SKM-1 (cell line): ENCODE results near the gene DHRS3.

Experiments
- DNase-seq: peaks from one replicate; lab custom pipeline; 2025; ENCODE audit not compliant: unreplicated experiment; lab: John Stamatoyannopoulos, UW

Gene DHRS3

GRCh38 chr1:12554521-12555305 is 63.3 kb downstream of the DHRS3 start:
- no peak for DNase-seq

GRCh38 chr1:12553963-12554362 is 64.0 kb downstream of the DHRS3 start:
- no peak for DNase-seq

GRCh38 chr1:12552951-12553921 is 64.8 kb downstream of the DHRS3 start:
- DNase-seq, result no peak

- no peak for DNase-seq
Observed at GRCh38 chr1:12552111-12552888, 65.7 kb downstream of the DHRS3 start.

- DNase-seq, result no peak
Observed at GRCh38 chr1:12551584-12551983, 66.4 kb downstream of the DHRS3 start.

- no peak for DNase-seq
Observed at GRCh38 chr1:12549460-12550349, 68.3 kb downstream of the DHRS3 start.

GRCh38 chr1:12548973-12549459 is 69.0 kb downstream of the DHRS3 start:
- no peak for DNase-seq

GRCh38 chr1:12548279-12548972 is 69.6 kb downstream of the DHRS3 start:
- no peak for DNase-seq

GRCh38 chr1:12547586-12548225 is 70.3 kb downstream of the DHRS3 start:
- DNase-seq, result no peak

GRCh38 chr1:12546771-12547585 is 71.0 kb downstream of the DHRS3 start:
- no peak for DNase-seq

GRCh38 chr1:12544992-12545391 is 73.0 kb downstream of the DHRS3 start:
- DNase-seq, result no peak

- no peak for DNase-seq
Observed at GRCh38 chr1:12544357-12544756, 73.7 kb downstream of the DHRS3 start.

GRCh38 chr1:12543740-12544154 is 74.3 kb downstream of the DHRS3 start:
- DNase-seq, result no peak

GRCh38 chr1:12542616-12543592 is 75.1 kb downstream of the DHRS3 start:
- no peak for DNase-seq

GRCh38 chr1:12542138-12542465 is 75.9 kb downstream of the DHRS3 start:
- no peak for DNase-seq

- no peak for DNase-seq
Observed at GRCh38 chr1:12541274-12542137, 76.5 kb downstream of the DHRS3 start.
